NCI-H2196 (cell line): ENCODE results near the gene ADCY7.

Experiments
- DNase-seq: peaks from one replicate; lab custom pipeline; 2025; ENCODE audit not compliant: unreplicated experiment; lab: John Stamatoyannopoulos, UW

The ADCY7 gene

GRCh38 chr16:50265716-50266336 is 525 bp upstream of the ADCY7 start:
- no peak for DNase-seq

- no peak for DNase-seq
Observed at GRCh38 chr16:50267151-50267631, 840 bp downstream of the ADCY7 start.

GRCh38 chr16:50267651-50268050 is 1.3 kb downstream of the ADCY7 start:
- no peak for DNase-seq

- DNase-seq = no peak
Observed at GRCh38 chr16:50268352-50268751, 2.0 kb downstream of the ADCY7 start.

GRCh38 chr16:50269061-50269705 is 2.8 kb downstream of the ADCY7 start:
- DNase-seq = no peak

- no peak for DNase-seq
Observed at GRCh38 chr16:50269769-50270509, 3.6 kb downstream of the ADCY7 start.

GRCh38 chr16:50270510-50271147 is 4.3 kb downstream of the ADCY7 start:
- no peak for DNase-seq

- no peak for DNase-seq
Observed at GRCh38 chr16:50271148-50272041, 5.0 kb downstream of the ADCY7 start.

GRCh38 chr16:50272111-50272571 is 5.8 kb downstream of the ADCY7 start:
- DNase-seq = no peak

- no peak for DNase-seq
Observed at GRCh38 chr16:50272687-50273381, 6.5 kb downstream of the ADCY7 start.

GRCh38 chr16:50273382-50273690 is 7.0 kb downstream of the ADCY7 start:
- no peak for DNase-seq

GRCh38 chr16:50273888-50274325 is 7.6 kb downstream of the ADCY7 start:
- DNase-seq = no peak

GRCh38 chr16:50274326-50275097 is 8.2 kb downstream of the ADCY7 start:
- no peak for DNase-seq

- no peak for DNase-seq
Observed at GRCh38 chr16:50275098-50275415, 8.7 kb downstream of the ADCY7 start.

GRCh38 chr16:50275428-50276325 is 9.3 kb downstream of the ADCY7 start:
- DNase-seq = no peak

- DNase-seq = no peak
Observed at GRCh38 chr16:50276326-50276640, 9.9 kb downstream of the ADCY7 start.

GRCh38 chr16:50276801-50277555 is 10.6 kb downstream of the ADCY7 start:
- no peak for DNase-seq

GRCh38 chr16:50278251-50278650 is 11.9 kb downstream of the ADCY7 start:
- DNase-seq = no peak
